HT1080 (cell line): ENCODE measurements around the gene CCDC9. TPM values are rescaled to one million over a fixed set of nuclear protein-coding genes. Genes with fewer than 3 reads are reported as not detected.

Experiments used
- DNase-seq: peaks from one replicate; pipeline ENCODE4 v3.0.0-alpha.2; 2015; ENCODE audit warnings: low read depth
- polyA plus RNA-seq, 2 experiments: library from polyadenylated mRNA; depleted of rRNA; stranded (reverse); fragments of >200 nt; gene quantifications; 2 replicates each; pipeline ENCODE4 v1.2.3, GENCODE V29; 2015
- total RNA-seq: library from RNA; depleted of rRNA; stranded (reverse); fragments of >200 nt; shearing (Covaris generic); gene quantifications from 2 replicates; pipeline ENCODE4 v1.2.3, GENCODE V29; 2014; rRNA removed

CCDC9 gene
- 3.6 and 3.8 TPM in 2 replicates for total RNA-seq
- 8.7 and 11.5 TPM in 2 replicates for polyA plus RNA-seq (2015; cell fraction: cytosol; rRNA removed)
- 18.3 and 22.7 TPM in 2 replicates for polyA plus RNA-seq (2015; cell fraction: nucleus; rRNA removed)

GRCh38 chr19:47255879-47256692 is at the start of gene CCDC9:
Gene CCDC9, plus strand, starts transcription at chr19:47256525. Its CDS starts 1,876 bp downstream, at chr19:47258401.
- peak; percentile 90 for DNase-seq

- DNase-seq, result no peak
Measured at GRCh38 chr19:47209319-47210179, 46.8 kb upstream of the CCDC9 start.

- no peak for DNase-seq
Measured at GRCh38 chr19:47210180-47210490, 46.2 kb upstream of the CCDC9 start.

- DNase-seq, result peak; percentile 78
Measured at GRCh38 chr19:47210689-47211316, 45.5 kb upstream of the CCDC9 start.

GRCh38 chr19:47215581-47215980 is 40.7 kb upstream of the CCDC9 start:
- DNase-seq, result no peak

GRCh38 chr19:47221080-47221841 is 35.1 kb upstream of the CCDC9 start:
- DNase-seq, result no peak

- no peak for DNase-seq
Measured at GRCh38 chr19:47221890-47222289, 34.4 kb upstream of the CCDC9 start.

GRCh38 chr19:47225746-47226425 is 30.4 kb upstream of the CCDC9 start:
- peak; percentile 76 for DNase-seq

- peak; percentile 84 for DNase-seq
Measured at GRCh38 chr19:47226426-47227351, 29.6 kb upstream of the CCDC9 start.

GRCh38 chr19:47227352-47228167 is 28.8 kb upstream of the CCDC9 start:
- DNase-seq, result peak; percentile 95

- peak; percentile 71 for DNase-seq
Measured at GRCh38 chr19:47228168-47228936, 28.0 kb upstream of the CCDC9 start.

GRCh38 chr19:47228937-47229675 is 27.2 kb upstream of the CCDC9 start:
- DNase-seq, result peak; percentile 50

- peak; percentile 43 for DNase-seq
Measured at GRCh38 chr19:47229676-47230053, 26.7 kb upstream of the CCDC9 start.

- peak; percentile 64 for DNase-seq
Measured at GRCh38 chr19:47230054-47230920, 26.0 kb upstream of the CCDC9 start.

- DNase-seq, result no peak
Measured at GRCh38 chr19:47230921-47231214, 25.5 kb upstream of the CCDC9 start, which contains the start of gene BBC3. Gene BBC3, minus strand, starts transcription at chr19:47231199. Its CDS starts 2,768 bp downstream, at chr19:47228431.
